ENCODE data around the gene LRMDA. TPM values are rescaled to one million over a fixed set of nuclear protein-coding genes. Genes with fewer than 3 reads are reported as not detected.

Gene LRMDA
- total and polyA plus RNA-seq, 7 donors = 2.8 to 22.2 (median 9.0) TPM

DNA sequence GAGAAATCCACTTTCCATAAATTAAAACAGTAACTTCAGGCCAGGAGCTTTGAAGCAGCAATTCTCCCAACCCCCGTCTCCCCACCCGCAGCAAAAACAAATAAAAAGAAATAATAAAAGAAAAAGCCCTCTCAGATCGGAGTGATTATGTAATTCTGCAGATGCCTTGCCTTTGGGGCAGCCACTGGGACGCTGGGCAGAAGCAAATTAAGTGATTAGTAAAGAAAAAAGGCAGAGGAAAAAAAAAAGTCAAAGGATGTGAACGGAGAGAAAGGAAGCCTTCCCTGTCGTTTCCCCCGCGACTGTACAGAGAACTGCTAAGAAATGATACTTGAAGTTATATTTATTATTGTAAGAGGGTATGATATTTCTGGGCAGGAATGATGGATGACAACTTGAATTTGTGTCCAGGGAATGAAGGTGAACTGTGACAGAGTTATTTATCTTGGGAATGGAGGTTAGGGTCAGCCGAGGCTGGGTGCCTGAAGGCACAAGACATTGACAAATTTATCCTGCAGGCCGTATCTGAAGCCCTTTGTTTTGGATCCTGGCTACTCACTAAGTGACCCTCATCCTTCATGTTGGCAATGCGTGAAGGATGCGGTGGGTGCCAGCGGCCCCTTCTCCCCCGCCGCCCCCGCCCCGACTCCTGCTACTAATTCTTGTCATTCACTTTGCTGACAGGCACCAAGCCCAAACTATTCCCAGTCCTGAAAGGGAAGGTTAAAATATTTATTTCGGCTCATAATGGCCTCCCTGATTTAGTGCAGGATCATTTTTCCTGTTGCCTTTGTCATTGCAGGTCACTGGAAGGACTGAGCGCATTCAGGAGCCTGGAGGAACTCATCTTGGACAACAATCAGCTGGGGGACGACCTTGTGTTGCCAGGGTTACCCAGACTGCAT is 604.0 kb downstream of the LRMDA start:
- intact Hi-C loops (cut with DNase I) = loop anchor here (2.0 to 10.0 kb wide), 2 partner anchors 351 to 635 kb away; partner anchors contain the start of gene ZNF503
- Histone ChIP-seq H3K4me3 (peak overlapping the region in 2 of 4 donors; percentile 8 to 19), H3K27ac (peak overlapping the region; percentile 35 to 58 (median 53))

GRCh38 chr10:76036111-76036940 is 604.9 kb downstream of the LRMDA start:
- Histone ChIP-seq H3K4me1 (peaks cover 2 to 37% (median 25%) of the 10 kb centered on the region in 4 donors), H3K4me3 (peak overlapping the region in 3 of 4 donors; percentile 8 to 19 (median 14)), H3K27me3 (no peaks in the 10 kb centered on the region), H3K27ac (peak overlapping the region; percentile 46 to 58 (median 53)), H3K9me3 (peaks cover 0 to 4% (median 0%) of the 10 kb centered on the region in 4 donors), H3K36me3 (no peaks in the 10 kb centered on the region)
- 16 to 39% methylated on average over 18 of the region's 18 CpGs for WGBS, 2 donors
- intact Hi-C loops (cut with DNase I) = loop anchor here (2.0 to 10.0 kb wide), 2 partner anchors 352 to 636 kb away; partner anchors contain the start of gene ZNF503
- peak; percentile 90 for DNase-seq
- TF ChIP-seq POLR2A (IDR thresholded peaks at IDR 0.05) (no peak), CTCF (IDR thresholded peaks at IDR 0.05) (peak; percentile 80 to 97 (median 90)), EP300 (IDR thresholded peaks at IDR 0.05) (no peak), POLR2AphosphoS5 (IDR thresholded peaks at IDR 0.05) (peak; percentile 18 to 62 (median 49))

More for the DNA sequence above, 604.0 kb downstream of the LRMDA start:
- no peak for DNase-seq
- TF ChIP-seq EP300 (IDR thresholded peaks at IDR 0.05) = no peak
- no peak for TF ChIP-seq POLR2AphosphoS5 (IDR thresholded peaks at IDR 0.05)
- TF ChIP-seq CTCF (IDR thresholded peaks at IDR 0.05) = no peak
- no peak for TF ChIP-seq POLR2A (IDR thresholded peaks at IDR 0.05)
- WGBS, 2 donors = 70 to 80% methylated on average over 20 of the region's 20 CpGs
- Histone ChIP-seq H3K36me3 (no peaks in the 10 kb centered on the region), H3K9me3 (peaks cover 0 to 4% (median 0%) of the 10 kb centered on the region in 4 donors), H3K4me1 (peaks cover 2 to 37% (median 25%) of the 10 kb centered on the region in 4 donors), H3K27me3 (no peaks in the 10 kb centered on the region)

- no peak for TF ChIP-seq CTCF (IDR thresholded peaks at IDR 0.05)
- TF ChIP-seq POLR2AphosphoS5 (IDR thresholded peaks at IDR 0.05) = no peak
- no peak for TF ChIP-seq POLR2A (IDR thresholded peaks at IDR 0.05)
- no peak for TF ChIP-seq EP300 (IDR thresholded peaks at IDR 0.05)
- intact Hi-C loops (cut with DNase I) = loop anchor here (2.0 to 10.0 kb wide), 2 partner anchors 352 to 636 kb away; partner anchors contain the start of gene ZNF503
Measured at GRCh38 chr10:76036962-76037361, 605.5 kb downstream of the LRMDA start.

DNA sequence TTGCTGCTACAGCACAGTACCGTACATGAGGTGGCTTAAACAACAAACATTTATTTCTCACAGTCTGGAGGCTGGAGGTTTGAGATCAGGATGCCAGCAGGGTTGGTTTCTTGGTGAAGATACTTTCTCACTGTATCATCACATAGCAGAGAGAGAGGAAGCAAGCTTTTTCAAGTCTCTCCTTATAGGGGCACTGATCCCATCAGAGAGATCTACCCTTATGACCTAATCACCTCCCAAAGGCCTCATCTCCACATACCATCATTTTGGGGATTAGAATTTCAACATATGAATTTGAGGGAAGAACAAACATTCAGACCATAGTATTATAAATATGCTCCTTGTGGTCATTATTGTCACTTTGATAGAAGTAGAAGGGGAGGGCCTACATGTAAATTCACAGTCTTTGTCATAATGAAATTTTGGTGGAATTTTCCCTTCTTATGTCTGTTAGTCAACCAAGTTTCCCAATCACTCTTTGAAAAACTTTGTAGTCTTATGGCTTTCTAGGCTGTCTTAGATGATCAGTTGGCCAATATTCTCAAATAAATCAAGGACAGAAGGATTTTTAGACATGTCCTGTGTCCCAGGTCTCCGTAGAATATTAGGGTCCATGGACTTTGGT is 606.2 kb downstream of the LRMDA start:
- DNase-seq = no peak
- Histone ChIP-seq H3K36me3 (no peaks in the 10 kb centered on the region), H3K4me3 (no peak overlapping the region), H3K4me1 (peaks cover 2 to 37% (median 25%) of the 10 kb centered on the region in 4 donors), H3K27me3 (no peaks in the 10 kb centered on the region), H3K27ac (no peak overlapping the region), H3K9me3 (peaks cover 0 to 4% (median 0%) of the 10 kb centered on the region in 4 donors)
- intact Hi-C loops (cut with DNase I) = loop anchor here (2.0 to 10.0 kb wide), 2 partner anchors 353 to 637 kb away; partner anchors contain the start of gene ZNF503
- 71 to 82% methylated on average over 2 of the region's 2 CpGs for WGBS, 2 donors
- no peak for TF ChIP-seq EP300 (IDR thresholded peaks at IDR 0.05)
- no peak for TF ChIP-seq CTCF (IDR thresholded peaks at IDR 0.05)
- no peak for TF ChIP-seq POLR2A (IDR thresholded peaks at IDR 0.05)
- TF ChIP-seq POLR2AphosphoS5 (IDR thresholded peaks at IDR 0.05) = no peak

More at GRCh38 chr10:76036962-76037361, 605.5 kb downstream of the LRMDA start:
- Histone ChIP-seq H3K4me3 (no peak overlapping the region), H3K9me3 (peaks cover 0 to 4% (median 0%) of the 10 kb centered on the region in 4 donors), H3K4me1 (peaks cover 2 to 37% (median 25%) of the 10 kb centered on the region in 4 donors), H3K27ac (peak overlapping the region in 2 of 4 donors; percentile 46 to 58), H3K36me3 (no peaks in the 10 kb centered on the region), H3K27me3 (no peaks in the 10 kb centered on the region)
- no peak for DNase-seq

Measured in sigmoid colon (tissue), 7 donors.